ENCODE data around the gene TRNAU1AP. TPM values are rescaled to one million over a fixed set of nuclear protein-coding genes. Genes with fewer than 3 reads are reported as not detected.
"Not testable (repeated sequence)": the region's sequence is repeated elsewhere in the genome, so short reads cannot be mapped to it uniquely, and the experiment has no call there.

TRNAU1AP gene
- total RNA-seq, 1 donor from 2014 or later = 8.3 TPM

DNA sequence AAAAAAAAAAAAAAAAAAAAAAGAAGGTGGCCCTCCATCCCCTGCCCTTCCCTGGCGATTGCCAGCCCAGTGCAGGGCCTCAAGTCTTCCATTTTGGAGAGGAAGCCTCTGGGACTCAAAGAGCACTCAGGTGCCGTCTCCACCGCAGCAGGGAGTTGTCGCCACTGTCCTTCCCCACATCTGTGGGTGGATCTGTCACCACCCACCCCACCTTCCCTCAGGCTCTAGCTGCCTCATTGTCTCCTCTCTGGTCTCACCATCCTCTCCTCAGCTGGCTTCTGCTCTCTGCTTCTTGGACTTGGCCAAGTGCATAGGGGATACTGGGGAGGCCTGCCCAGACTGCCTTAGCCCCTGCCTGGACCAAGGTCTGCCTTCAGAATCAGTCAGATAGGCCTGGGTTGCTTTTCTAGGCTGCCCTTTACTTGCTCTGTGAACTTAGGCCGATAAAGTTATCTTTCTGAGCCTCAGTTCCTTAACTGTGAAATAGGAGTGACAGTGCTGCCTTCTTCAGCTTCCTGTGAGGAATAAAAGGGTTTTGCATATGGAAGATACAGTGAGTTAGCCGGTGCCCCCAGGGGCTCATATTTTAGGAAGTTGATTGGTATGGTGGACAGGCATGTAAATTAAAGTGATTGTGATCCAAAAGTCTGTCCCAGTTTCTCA is 31.3 kb upstream of the TRNAU1AP start:
- DNase-seq (ENCODE audit: low spot score) = no peak
- no peak for ATAC-seq

DNA sequence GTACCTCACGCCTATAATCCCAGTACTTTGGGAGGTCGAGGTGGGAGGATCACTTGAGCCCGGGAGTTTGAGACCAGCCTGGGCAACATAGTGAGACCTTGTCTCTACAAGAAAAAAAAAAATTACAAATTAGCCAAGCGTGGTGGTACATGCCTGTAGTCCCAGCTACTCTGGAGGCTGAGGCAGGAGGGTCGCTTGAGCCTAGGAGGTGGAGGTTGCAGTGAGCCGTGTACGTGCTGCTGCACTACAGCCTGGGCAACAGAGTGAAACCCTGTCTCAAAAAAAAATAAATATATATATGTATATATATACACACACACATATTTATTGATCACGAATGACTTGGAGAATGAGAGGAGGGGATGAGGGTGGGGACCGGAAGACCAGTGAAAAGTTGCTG is 30.3 kb upstream of the TRNAU1AP start:
- ATAC-seq; DNase-seq (ENCODE audit: low spot score): not testable (repeated sequence)

DNA sequence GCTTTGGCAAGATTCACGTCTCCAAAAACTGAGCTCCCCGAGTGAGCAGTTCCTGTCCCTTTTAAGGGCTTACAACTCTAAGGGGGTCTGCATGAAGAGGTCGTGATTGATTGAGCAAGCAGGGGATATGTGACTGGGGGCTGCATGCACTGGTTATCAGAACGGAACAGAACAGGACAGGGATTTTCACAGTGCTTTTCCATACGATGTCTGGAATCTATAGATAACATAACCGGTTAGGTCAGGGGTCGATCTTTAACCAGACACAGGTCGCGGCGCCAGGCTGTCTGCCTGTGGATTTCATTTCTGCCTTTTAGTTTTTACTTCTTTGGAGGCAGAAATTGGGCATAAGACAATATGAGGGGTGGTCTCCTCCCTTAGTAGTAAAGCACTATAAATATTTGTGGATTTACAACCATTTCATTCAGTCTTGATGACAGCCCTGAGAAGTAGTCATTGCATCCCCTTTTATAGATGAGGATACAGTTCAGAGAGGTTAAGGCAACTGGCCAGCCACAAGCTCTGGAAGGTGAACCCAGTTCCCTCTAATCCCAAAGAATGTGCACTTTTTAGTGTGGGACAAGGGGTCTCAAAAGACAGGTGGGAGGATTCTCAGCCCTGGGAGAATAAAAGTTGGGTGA is 27.8 kb upstream of the TRNAU1AP start:
- DNase-seq (ENCODE audit: low spot score); ATAC-seq: not testable (repeated sequence)

DNA sequence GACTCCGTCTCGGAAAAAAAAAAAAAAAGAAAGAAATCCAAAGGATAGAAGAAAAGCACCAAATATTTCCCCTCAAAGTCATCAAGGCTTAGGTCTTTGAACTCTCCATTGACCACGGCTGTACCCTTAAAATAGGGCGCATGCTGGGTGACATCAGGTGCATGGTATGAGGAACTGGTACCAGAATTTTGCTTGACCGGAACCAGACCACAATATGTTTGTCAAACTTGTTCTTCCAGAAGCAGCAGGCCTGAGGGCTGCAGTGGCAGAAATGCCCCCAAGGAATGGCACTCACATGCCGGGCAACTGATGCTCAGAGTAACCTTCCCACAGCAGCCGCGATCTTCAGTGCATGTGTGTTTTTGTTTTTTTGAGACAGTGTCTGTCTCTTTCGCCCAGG is 26.0 kb upstream of the TRNAU1AP start:
- ATAC-seq = no peak
- no peak for DNase-seq (ENCODE audit: low spot score)

DNA sequence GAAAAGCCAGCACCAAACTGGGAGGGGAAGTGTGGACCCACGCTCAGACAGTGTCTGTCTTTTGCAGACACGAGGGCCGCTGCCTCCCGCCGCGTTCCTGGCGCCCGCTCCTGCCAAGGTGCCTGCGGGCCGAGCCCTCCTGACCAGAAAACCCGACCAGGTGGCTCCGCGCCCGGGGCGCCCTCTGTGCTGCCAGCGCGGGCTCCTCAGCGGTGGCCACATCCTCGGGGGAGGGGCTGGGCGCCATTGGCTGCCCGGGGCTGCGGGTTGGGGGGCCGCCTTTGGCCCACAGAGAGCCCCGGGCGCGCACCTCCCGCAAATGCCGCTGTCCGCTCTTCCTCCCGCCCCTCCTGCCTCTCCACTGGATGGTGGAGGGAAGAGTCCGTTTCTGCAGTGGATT is 22.4 kb upstream of the TRNAU1AP start:
- DNase-seq (ENCODE audit: low spot score) = no peak
- no peak for ATAC-seq

DNA sequence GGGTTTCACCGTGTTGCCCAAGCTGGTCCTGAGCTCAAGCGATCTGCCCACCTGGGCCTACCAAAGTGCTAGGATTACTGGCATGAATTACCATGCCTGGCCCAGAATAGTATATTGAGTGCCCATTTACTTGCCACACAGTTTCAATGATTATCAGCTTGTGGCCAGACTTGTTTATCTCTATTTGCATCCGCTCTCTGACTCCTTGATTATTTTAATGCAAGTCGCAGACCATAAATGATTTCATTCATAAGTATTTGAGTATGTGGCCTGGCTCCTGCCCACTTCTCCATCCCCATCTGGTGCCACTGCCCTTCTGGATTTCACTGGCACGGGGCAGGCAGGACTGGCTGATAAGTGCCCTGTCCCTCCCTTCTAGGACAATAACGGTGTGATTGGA is 18.2 kb upstream of the TRNAU1AP start:
- ATAC-seq (no peak), DNase-seq (ENCODE audit: low spot score) (no peak)

DNA sequence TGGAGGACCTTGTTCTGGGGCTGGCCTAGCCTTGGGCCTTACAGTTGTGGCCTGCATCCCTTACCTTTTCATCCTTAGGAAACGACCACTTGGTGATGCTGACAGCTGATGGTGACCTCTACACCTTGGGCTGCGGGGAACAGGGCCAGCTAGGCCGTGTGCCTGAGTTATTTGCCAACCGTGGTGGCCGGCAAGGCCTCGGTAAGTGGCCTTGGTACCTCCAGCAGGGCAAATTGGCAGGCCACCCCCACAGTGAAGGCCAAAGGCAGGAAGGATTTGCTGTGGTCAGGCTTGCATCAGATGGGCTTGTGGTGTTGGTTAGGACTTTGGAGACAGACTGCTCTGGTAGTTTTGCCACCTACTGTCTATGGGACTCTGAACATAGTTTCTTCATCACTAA is 17.7 kb upstream of the TRNAU1AP start:
- no peak for DNase-seq (ENCODE audit: low spot score)
- ATAC-seq = peak; percentile 72

DNA sequence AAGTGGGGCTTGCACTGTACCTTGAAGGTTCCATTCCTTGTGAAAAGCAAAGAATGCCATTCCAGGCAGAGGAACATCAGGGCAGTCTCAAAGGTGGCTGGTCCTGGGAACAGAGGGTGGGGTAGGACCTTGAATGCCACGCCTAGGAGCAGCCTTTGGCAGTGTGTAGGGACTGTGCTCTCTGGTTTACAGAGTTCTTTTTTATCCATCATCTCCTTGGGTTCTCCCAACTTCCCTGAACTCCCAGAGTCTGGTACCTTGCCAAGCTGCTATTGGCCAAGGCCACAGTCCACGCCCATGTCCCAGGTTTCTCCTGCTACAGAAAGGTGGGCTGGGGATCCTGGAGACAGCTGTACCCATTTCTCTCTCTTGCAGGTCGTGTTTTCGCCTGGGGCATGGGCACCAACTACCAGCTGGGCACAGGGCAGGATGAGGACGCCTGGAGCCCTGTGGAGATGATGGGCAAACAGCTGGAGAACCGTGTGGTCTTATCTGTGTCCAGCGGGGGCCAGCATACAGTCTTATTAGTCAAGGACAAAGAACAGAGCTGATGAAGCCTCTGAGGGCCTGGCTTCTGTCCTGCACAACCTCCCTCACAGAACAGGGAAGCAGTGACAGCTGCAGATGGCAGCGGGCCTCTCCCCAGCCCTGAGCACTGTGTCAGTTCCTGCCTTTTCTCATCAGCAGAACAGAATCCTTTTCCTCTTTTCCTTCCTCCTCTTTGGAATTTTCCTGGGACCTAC is 15.3 kb upstream of the TRNAU1AP start:
- no peak for DNase-seq (ENCODE audit: low spot score)
- no peak for ATAC-seq

DNA sequence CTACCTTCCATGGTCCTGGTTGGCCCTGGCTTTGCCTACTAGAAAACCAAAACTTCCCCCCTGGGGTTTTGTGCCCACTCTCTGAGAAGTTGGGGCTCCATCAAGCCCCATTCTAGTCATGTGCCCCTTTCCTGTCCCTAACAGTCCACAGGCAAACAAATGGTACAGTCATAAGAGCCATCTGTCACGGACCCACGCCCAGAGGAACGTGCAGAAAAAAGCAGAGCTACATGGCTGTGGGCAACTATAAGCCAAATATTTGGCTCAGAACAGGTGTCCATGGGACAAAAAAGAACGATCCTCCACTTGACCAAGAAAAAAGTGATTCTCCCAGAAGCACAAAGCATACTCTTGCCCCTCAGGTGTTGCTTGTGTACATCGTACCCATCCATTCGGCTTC is 14.6 kb upstream of the TRNAU1AP start:
- DNase-seq (ENCODE audit: low spot score) (no peak), ATAC-seq (no peak)

DNA sequence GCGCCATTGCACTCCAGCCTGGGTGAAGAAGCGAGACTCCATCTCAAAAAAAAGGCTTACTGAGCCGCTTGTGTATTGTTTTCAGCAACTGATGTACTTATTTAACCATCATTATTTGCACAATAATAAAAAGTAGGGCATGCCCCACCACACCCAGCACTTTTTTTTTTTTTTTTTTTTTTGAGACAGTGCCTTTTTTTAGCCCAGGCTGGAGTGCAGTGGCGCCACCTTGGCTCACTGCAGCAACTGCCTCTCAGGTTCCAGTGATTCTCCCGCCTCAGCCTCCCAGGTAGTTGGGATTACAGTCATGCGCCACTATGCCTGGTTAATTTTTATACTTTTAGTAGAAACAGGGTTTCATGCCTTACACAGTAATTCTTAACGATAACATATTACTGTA is 12.2 kb upstream of the TRNAU1AP start:
- DNase-seq (ENCODE audit: low spot score) = no peak
- no peak for ATAC-seq

DNA sequence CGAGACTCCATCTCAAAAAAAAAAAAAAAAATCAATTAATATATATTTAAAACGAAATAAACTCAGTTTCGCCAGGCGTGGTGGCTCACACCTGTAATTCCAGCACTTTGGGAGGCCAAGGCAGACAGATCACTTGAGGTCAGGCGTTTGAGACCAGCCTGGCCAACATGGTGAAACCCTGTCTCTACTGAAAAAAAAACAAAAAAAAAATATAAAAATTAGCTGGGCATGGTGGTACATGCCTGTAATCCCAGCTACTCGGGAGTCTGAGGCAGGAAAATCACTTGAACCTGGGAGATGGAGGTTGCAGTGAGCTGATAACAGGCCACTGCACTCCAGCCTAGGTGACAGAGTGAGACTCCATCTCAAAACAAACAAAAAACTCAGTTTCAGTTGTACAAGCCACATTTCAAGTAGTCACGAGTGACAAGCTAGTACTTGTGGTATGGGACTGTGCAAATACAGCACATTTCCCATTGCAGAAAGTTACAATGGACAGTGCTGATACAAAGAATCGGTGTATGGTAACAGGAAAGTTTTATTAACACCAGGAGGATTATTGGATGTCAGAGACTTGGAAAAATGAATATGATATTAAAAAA is 11.4 kb upstream of the TRNAU1AP start:
- ATAC-seq; DNase-seq (ENCODE audit: low spot score): not testable (repeated sequence)

DNA sequence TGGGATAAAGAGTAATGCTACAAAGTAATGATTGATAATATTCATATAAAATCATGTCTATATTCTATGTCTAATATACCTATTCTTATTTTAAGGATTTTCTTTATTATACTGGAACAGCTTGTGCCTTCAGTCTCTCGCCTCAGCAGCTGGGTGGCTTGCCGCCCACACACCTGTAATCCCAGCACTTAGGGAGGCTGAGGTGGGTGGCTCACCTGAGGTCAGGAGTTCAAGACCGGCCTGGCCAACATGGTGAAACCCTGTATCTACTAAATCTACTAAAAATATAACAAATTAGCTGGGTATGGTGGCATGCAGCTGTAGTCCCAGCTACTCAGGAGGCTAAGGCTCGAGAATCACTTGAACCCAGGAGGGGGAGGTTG is 7.6 kb upstream of the TRNAU1AP start:
- no peak for ATAC-seq
- no peak for DNase-seq (ENCODE audit: low spot score)

DNA sequence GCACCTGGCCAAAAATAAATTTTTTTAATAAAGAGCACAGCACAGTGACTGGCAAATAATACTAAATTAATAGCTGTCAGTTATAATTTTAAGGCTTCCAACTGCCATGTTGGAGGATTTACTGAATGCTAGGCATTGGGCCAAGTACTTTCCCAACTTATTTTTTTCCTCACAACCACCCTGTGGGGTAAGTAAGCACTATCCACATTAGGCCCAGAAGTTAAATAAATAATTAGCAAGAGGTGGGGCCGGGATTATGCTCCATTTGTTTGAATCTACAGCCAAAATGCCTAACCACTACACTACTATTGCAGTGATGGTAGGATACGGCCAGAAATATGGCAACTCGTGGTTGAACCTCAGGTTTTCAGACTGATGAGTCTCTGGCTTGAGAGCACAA is 4.6 kb upstream of the TRNAU1AP start:
- ATAC-seq (no peak), DNase-seq (ENCODE audit: low spot score) (no peak)

DNA sequence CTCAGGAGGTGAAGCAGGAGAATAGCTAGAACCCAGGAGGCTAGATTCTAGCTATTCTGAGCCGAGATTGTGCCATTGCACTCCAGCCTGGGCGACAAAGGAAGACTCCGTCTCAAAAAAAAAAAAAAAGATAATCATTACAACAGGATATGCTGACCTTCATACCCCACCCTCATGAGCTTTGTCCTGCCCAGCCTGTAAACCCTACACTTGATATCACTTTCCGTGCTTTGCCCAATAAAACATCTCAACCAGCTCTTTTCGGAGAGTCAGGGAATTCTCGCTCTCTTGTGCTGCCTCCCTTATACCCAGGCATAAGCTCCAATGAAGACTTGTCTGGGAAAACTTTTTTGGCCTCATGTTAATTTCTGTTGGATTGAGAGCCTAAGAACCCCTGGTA is 1.5 kb upstream of the TRNAU1AP start:
- ATAC-seq (no peak), DNase-seq (ENCODE audit: low spot score) (no peak)

DNA sequence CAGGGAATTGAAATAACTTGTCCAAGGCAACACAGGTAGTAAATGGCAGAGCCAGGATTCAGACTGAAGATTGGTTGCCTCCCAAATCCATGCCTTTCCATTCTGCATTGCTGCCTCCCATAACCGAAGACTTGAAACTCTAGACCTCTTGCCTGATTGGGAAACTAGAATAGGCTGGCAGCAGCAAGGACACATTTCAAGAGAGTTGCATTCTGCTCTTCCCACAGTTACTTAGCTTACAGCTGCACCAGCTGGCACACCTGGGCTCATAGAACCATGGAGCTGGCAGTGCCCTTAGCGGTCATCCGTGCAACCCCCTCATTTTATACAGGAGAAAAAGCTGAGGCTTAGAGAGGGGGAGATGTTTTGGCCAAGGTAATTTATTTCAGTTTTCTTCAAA is 8.0 kb downstream of the TRNAU1AP start:
- ATAC-seq = no peak
- no peak for DNase-seq (ENCODE audit: low spot score)

DNA sequence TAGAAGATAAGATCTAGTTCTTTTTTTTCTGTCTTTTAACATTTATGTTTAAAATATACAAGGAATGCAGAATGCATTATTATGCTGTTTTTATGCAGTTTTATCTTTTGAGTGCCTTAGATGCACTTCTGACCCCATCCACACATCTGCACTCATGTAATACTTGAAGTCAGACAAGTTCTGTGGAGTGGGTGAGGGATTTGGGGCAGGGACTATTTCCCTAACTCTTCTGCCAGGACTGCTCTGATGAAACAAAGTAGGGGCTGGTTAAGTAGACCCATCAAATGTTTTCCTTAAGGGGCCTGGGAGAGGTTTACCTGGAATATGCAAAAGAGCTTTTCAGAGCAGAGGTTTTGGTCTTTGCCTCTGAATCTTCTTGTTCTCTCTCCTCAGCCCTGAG is 11.4 kb downstream of the TRNAU1AP start:
- ATAC-seq = no peak

DNA sequence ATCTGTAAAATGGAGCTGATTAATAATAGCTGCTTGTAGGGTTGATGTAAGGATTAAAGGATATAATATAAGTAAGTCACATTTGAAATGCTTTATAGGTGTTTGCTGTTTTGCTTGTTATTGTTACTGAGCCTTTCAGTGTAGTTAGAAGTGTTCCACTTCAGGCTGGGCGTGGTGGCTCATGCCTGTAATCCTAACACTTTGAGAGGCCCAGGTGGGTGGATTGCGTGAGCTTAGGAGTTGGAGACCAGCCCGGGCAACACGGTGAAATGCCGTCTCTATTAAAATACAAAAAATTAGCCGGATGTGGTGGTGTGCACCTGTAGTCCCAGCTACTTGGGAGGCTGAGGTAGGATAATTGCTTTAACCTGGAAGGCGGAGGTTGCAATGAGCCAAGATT is 12.2 kb downstream of the TRNAU1AP start:
- DNase-seq (ENCODE audit: low spot score) (no peak), ATAC-seq (no peak)

More for the DNA sequence above, 11.4 kb downstream of the TRNAU1AP start:
- no peak for DNase-seq (ENCODE audit: low spot score)

DNA sequence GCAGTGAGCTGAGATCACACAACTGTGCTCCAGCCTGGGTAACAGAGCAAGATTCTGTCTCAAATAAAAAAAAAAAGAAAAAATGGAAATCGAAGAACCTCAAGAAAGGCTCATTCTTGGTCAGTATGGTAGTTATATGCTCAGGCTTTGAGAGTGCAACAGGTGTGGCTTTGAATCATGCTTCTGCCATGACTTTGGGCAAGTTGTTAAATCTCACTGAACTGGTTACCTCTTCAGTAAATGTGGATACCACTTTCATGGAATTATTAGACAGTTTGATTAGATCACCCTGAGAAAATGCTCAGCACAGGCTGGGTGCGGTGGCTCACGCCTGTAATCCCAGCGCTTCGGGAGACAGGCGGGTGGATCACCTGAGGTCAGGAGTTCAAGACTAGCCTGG is 12.8 kb downstream of the TRNAU1AP start:
- no peak for ATAC-seq
- no peak for DNase-seq (ENCODE audit: low spot score)

DNA sequence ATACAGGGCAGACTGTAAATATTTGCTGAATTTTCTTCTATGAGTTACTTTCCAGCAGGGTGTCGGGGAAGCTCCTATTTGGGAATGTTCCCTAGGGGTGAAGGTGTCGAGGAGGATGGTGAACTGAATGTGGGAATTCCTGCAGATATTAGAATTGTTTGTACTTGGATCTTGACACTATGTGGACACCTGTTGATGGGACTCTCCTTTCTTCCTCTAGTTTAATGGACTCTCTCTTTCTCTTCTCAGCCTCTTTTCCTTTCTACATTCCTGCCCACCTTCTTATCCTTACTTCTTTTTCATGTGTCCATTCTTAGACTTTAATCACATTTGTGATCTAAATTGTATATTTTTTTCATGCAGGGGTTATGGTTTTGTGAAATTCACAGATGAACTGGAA is 14.0 kb downstream of the TRNAU1AP start:
- no peak for ATAC-seq

DNA sequence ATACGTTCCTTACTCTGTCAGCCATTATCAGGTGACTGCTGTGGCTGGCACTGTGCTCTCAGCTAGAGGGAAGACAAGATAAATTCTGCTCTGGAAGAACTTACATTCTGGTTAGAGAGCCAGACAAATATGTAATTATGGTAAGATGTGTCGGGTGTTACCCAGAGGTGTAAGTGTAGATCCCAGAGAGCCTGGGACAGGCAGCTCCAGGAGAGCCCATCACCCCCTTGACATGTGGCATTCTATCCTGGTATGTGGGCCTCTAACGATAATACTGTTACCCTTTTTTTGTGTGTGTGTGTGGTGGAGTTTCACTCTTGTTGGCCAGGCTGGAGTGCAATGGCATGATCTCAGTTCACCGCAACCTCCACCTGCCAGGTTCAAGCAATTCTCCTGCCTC is 19.0 kb downstream of the TRNAU1AP start:
- ATAC-seq = no peak
- no peak for DNase-seq (ENCODE audit: low spot score)

More for the DNA sequence above, 14.0 kb downstream of the TRNAU1AP start:
- DNase-seq (ENCODE audit: low spot score) = no peak

DNA sequence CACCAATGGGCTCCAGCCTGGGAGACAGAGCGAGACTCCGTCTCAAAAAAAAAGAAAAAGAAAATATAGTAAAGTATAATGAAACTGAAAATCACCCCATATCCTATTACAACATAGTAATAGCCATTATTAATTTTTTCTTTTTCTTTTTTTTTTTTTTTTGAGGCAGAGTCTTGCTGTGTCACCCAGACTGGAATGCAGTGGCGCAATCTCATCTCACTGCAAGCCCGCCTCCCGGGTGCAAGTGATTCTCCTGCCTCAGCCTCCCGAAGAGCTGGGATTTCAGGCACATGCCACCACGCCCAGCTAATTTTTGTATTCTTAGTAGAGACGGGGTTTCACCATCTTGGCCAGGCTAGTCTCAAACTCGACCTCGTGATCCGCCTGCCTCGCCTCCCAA is 20.0 kb downstream of the TRNAU1AP start:
- DNase-seq (ENCODE audit: low spot score); ATAC-seq: not testable (repeated sequence)

DNA sequence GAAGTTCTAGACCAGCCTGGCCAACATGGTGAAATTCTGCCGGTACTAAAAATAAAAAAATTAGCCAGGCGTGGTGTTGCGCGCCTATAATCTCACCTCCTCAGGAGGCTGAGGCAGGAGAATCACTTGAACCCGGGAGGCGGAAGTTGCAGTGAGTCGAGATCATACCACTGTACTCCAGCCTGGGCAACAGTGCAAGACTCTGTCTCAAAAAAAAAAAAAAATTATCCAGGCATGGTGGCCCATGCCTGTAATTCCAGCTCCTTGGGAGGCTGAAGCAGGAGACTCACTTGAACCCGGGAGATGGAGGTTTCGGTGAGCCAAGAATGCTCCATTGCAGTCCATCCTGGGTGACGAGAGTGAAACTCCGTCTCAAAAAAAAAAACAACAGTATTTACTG is 20.7 kb downstream of the TRNAU1AP start:
- DNase-seq (ENCODE audit: low spot score) = no peak

More for the DNA sequence above, 20.7 kb downstream of the TRNAU1AP start:
- ATAC-seq = no peak

Measured in left lobe of liver (tissue), 2 donors.